Measurements from ENCODE around the gene TEX30. TPM values are rescaled to one million over a fixed set of nuclear protein-coding genes. Genes with fewer than 3 reads are reported as not detected.
"Not testable (repeated sequence)": the region's sequence is repeated elsewhere in the genome, so short reads cannot be mapped to it uniquely, and the experiment has no call there.

The TEX30 gene
- total RNA-seq, 2 experiments from 2014 or later: 30.3 to 32.9 TPM

DNA sequence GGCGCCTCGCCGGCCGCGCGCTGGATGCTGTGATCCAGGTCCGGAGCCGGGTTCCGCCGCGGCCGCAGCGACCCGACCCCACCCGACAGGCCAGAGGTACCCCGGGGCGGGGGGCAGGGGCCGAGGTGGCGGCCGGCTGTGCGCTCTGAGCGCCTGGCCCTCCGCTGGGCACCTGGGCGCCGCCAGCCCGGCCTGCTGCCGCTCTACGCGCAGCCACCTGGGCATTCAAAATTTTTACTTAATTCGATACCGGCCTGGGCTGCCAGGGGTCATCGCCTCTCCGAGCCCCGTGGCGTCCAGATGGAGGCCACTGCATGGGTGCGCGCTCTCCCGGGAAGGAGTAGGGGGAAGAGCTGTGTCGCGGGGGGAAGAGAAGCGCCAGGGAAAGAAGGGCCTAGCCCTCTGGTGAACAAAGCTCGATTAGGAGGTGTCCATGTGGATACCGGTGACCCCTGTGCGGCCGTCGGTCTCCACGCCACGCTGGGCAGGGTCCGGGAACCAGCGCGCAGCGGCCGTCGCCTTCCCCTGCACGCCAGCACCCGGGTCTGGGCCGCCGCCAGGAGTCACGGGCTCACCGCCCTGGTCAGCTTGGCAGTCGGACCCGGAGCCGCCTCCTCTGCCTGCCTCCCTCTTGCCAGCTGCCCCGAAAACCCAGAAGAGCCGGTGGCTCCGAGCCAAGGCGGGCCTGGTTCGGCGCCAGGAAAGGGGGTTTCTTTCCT, 26.0 kb upstream of the TEX30 start:
- no peaks in the 10 kb centered on the region for H3K9me3 Mint-ChIP-seq
- ChIA-PET CTCF (interaction anchor here (0.6 to 3.6 kb wide), 18 partner anchors 8 to 210 kb away, joined by 3 to 21 read pairs (median 4); partner anchors contain the start of genes ERCC5, TEX30 and TPP2), POLR2A (no interaction called here)
- peak overlapping the region; percentile 81 for H3K4me3 Mint-ChIP-seq
- peaks cover 5% of the 10 kb centered on the region for H3K27me3 Mint-ChIP-seq
- peak overlapping the region; percentile 87 for H3K27ac Mint-ChIP-seq
- DNase-seq: peak; percentile 10
- H3K36me3 Mint-ChIP-seq (ENCODE audit: low read depth): peaks cover 7% of the 10 kb centered on the region
- H3K4me1 Mint-ChIP-seq: peaks cover 39% of the 10 kb centered on the region

DNA sequence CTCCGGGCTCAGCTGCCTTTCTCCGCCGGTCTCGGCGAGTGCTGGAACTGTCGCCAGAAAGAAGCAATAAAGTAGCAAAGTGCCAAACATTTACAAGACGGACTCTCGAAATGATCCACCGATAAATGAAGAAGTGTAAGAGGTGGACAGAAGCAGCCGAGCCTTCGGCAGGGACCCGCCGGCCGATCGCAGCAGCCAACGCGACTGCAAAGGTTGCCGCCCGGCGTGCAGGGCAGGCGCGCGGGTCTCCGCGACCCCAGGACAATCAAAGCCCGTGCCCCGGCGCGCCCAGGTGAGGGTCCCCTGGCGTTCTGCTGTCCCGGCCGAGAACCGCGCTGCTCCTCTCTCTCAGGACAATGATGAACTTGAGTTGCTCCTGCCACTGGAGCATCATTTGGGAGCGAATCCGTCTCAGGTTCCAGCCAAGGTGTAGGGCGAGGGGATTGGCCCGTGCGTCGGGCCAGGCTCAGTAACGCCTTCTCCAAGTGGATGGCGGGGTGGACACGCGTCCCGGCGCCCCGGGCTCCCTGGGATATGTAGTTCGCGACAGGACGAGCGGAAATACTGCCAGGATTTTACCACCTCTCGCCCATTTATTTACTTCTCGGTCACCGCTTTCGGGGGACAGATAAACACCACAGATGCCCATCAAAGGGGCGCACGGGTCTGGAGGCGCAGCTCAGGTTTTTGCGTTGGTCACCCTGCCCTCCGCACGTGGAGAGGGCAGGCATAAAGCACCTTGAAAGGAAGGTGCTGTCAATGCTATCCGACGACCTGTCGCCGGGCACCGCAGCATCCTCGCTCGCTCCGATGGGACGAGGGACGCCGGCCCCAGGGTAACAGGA, 25.2 kb upstream of the TEX30 start, which contains the start of the genes BIVM and POGLUT2:
BIVM (plus strand) TSS at position 539 of the 845 bp plus-strand sequence. CDS start 8,149 bp downstream, outside the sequence.
POGLUT2 (minus strand) TSS at position 396 of the 845 bp plus-strand sequence; CDS start at position 90, 306 bp downstream.
- POLR2A ChIA-PET: no interaction called here
- peak; percentile 89 for DNase-seq
- H3K36me3 Mint-ChIP-seq (ENCODE audit: low read depth): peaks cover 6% of the 10 kb centered on the region
- H3K27ac Mint-ChIP-seq: peak within 1 kb of the TSS; percentile 87
- peaks cover 5% of the 10 kb centered on the region for H3K27me3 Mint-ChIP-seq
- H3K4me1 Mint-ChIP-seq: peaks cover 37% of the 10 kb centered on the region
- CTCF ChIA-PET: interaction anchor here (0.9 to 3.6 kb wide), 8 partner anchors 10 to 210 kb away, joined by 3 to 21 read pairs (median 4); partner anchors contain the start of gene TEX30
- H3K9me3 Mint-ChIP-seq: no peaks in the 10 kb centered on the region
- peak within 1 kb of the TSS; percentile 81 for H3K4me3 Mint-ChIP-seq

DNA sequence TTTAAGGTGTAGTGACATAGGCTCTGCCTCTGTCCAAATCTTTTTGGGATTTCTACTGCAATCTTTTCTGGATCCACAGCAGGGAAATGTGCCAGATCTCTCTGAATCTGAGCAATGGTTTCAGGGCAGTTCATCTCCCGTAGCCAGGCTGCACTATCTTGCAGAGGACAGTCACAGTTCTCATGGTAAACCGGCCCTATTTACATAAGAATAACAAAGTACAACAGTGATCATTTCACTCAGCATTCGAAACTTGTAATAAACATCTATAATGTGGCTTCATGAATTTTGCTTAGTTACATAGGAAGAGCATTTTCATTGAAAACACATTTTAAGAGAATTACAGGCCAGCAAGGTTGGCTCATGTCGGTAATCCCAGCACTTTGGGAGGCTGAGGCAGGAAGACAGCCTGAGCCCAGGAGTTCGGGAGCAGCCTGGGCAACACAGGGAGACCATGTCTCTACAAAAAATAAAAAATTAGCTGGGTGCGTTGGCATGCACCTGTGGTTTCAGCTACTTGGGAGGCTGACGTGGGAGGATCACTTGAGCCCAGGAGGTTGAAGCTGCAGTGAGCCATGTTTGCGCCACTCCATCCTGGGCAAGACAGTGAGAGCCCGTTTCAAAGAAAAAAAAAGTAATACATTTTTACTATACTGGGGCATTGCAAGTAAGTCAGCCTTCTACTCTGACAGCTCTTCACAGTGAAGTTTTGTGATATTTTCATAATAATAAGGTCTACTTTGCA, 20.2 kb upstream of the TEX30 start:
- ChIA-PET CTCF (interaction anchor here (0.6 to 0.9 kb wide), 2 partner anchors 10 to 22 kb away, joined by 3 read pairs; no protein-coding TSS in a partner anchor), POLR2A (no interaction called here)
- peaks cover 14% of the 10 kb centered on the region for H3K4me1 Mint-ChIP-seq
- H3K9me3 Mint-ChIP-seq: no peaks in the 10 kb centered on the region
- no peak overlapping the region for H3K27ac Mint-ChIP-seq
- H3K4me3 Mint-ChIP-seq: no peak overlapping the region
- peaks cover 18% of the 10 kb centered on the region for H3K36me3 Mint-ChIP-seq (ENCODE audit: low read depth)
- H3K27me3 Mint-ChIP-seq: peaks cover 5% of the 10 kb centered on the region
- DNase-seq: no peak

DNA sequence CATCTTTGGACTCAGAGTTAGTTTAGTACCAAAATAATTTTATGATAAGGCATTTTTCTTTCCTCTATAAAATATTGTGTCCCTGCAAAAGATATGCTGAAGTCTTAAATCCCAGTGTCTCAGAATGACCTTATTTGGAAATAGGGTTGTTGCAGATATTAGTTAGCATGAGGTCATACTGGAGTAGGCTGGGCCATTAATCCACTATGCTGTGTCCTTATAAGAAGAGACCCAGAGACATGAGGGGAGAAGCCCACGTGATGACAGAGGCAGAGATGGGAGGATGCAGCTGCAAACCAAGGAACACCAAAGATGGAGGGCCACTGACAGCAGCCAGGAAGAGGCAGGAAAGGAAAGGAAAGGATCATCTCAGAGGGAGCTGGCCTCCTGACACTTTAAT, 18.8 kb upstream of the TEX30 start:
- H3K27ac Mint-ChIP-seq: no peak overlapping the region
- DNase-seq: no peak
- H3K27me3 Mint-ChIP-seq: no peaks in the 10 kb centered on the region
- H3K36me3 Mint-ChIP-seq (ENCODE audit: low read depth): peaks cover 21% of the 10 kb centered on the region
- peaks cover 6% of the 10 kb centered on the region for H3K4me1 Mint-ChIP-seq
- no peak overlapping the region for H3K4me3 Mint-ChIP-seq
- ChIA-PET POLR2A (no interaction called here), CTCF (interaction anchor here (0.9 kb wide), 1 partner anchor 24 kb away, joined by 3 read pairs; no protein-coding TSS in a partner anchor)
- H3K9me3 Mint-ChIP-seq: no peaks in the 10 kb centered on the region

GRCh38 chr13:102788683-102789082, 15.1 kb upstream of the TEX30 start:
- H3K27ac Mint-ChIP-seq: no peak overlapping the region
- DNase-seq: no peak
- no peaks in the 10 kb centered on the region for H3K27me3 Mint-ChIP-seq
- ChIA-PET CTCF (interaction anchor here (1.1 to 2.0 kb wide), 5 partner anchors 9 to 193 kb away, joined by 3 to 5 read pairs (median 3); partner anchors contain the start of gene TPP2), POLR2A (no interaction called here)
- no peak overlapping the region for H3K4me3 Mint-ChIP-seq
- no peaks in the 10 kb centered on the region for H3K9me3 Mint-ChIP-seq
- H3K36me3 Mint-ChIP-seq (ENCODE audit: low read depth): peaks cover 22% of the 10 kb centered on the region
- H3K4me1 Mint-ChIP-seq: no peaks in the 10 kb centered on the region

DNA sequence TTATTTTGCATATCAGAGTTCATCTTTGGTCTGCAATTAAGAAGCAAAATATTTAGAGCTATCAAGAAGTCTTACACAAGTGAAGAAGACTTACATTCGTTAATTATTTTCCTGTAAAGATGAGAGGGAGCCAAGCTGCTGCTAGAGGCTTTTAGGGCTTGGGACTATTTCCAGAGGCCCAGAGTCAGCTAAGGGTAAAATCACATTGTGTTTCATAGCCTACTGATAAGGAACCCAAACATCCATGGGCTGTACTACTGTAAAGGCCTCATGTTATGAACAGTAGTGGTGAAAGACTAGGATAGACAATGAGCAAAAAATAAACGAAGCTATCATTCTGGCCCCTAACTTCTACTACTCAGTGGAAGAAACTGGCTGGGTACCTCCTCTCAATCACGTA, 10.9 kb upstream of the TEX30 start:
- peaks cover 19% of the 10 kb centered on the region for H3K4me1 Mint-ChIP-seq
- CTCF ChIA-PET: interaction anchor here (0.7 to 1.1 kb wide), 4 partner anchors 10 to 42 kb away, joined by 3 to 6 read pairs (median 4); partner anchors contain the start of gene TEX30

GRCh38 chr13:102781591-102781990, 8.0 kb upstream of the TEX30 start:
- Mint-ChIP-seq H3K9me3 (peaks cover 10% of the 10 kb centered on the region), H3K36me3 (ENCODE audit: low read depth) (peaks cover 26% of the 10 kb centered on the region), H3K4me1 (peaks cover 30% of the 10 kb centered on the region), H3K4me3 (no peak overlapping the region), H3K27ac (no peak overlapping the region), H3K27me3 (peaks cover under 1% of the 10 kb centered on the region)
- DNase-seq: no peak
- ChIA-PET POLR2A (no interaction called here), CTCF (interaction anchor here (0.9 kb wide), 1 partner anchor 18 kb away, joined by 3 read pairs; no protein-coding TSS in a partner anchor)

More for the DNA sequence above, 10.9 kb upstream of the TEX30 start:
- no peak for DNase-seq
- POLR2A ChIA-PET: interaction anchor here (0.6 kb wide), 1 partner anchor 20 kb away, joined by 3 read pairs; no protein-coding TSS in a partner anchor
- Mint-ChIP-seq H3K27ac (no peak overlapping the region), H3K27me3 (no peaks in the 10 kb centered on the region), H3K4me3 (no peak overlapping the region), H3K9me3 (peaks cover 10% of the 10 kb centered on the region), H3K36me3 (ENCODE audit: low read depth) (peaks cover 31% of the 10 kb centered on the region)

- H3K9me3 Mint-ChIP-seq, H3K4me3 Mint-ChIP-seq, DNase-seq, H3K27me3 Mint-ChIP-seq, POLR2A ChIA-PET: not testable (repeated sequence)
- H3K36me3 Mint-ChIP-seq (ENCODE audit: low read depth): peaks cover 26% of the 10 kb centered on the region
- peaks cover 35% of the 10 kb centered on the region for H3K4me1 Mint-ChIP-seq
- CTCF ChIA-PET: interaction anchor here (1.9 kb wide), 1 partner anchor 16 kb away, joined by 5 read pairs; no protein-coding TSS in a partner anchor
- peak overlapping the region; percentile 74 for H3K27ac Mint-ChIP-seq
Measured at GRCh38 chr13:102780656-102781055, 7.1 kb upstream of the TEX30 start.

DNA sequence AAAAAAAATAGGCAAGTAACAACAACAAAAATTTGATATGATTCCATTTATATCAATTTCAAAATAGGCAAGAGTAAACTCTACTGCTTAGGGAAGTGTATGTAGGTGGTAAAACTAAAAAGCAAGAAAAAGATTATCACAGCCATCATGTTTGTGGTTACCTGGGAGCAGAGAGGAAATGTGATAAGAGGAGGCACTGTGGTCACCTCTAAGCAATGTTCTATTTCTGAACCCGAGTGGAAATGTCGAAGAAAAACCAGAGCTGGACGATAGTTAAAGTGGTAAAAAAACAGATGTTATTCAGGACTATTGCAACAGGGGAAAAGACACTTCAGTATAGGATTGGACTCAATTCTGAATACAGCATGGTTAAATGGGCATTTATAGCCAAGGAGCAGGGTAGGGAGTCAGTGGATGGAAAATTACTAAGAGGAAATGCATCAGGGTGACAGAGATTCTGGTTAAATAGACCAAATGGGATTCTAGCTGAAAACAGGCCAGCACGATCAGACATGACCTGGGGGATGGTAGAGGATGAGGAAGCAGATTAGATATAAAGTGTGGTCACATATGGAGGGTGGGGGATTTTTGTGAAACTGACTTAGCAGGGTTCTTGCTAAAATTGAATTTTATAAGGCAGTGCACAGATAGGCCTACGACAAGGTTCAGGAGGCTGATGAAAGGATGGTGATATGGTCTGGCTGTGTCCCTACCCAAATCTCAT, 6.0 kb upstream of the TEX30 start:
- POLR2A ChIA-PET: no interaction called here
- DNase-seq: peak; percentile 29
- peaks cover 41% of the 10 kb centered on the region for H3K4me1 Mint-ChIP-seq

GRCh38 chr13:102777736-102778135, 4.2 kb upstream of the TEX30 start:
- Mint-ChIP-seq H3K4me3 (no peak overlapping the region), H3K4me1 (peaks cover 51% of the 10 kb centered on the region), H3K36me3 (ENCODE audit: low read depth) (peaks cover 19% of the 10 kb centered on the region), H3K9me3 (peaks cover 10% of the 10 kb centered on the region), H3K27me3 (peaks cover 2% of the 10 kb centered on the region), H3K27ac (no peak overlapping the region)
- CTCF ChIA-PET: no interaction called here
- POLR2A ChIA-PET: no interaction called here
- no peak for DNase-seq

More for the DNA sequence above, 6.0 kb upstream of the TEX30 start:
- peaks cover 10% of the 10 kb centered on the region for H3K9me3 Mint-ChIP-seq
- H3K4me3 Mint-ChIP-seq: peak overlapping the region; percentile 61
- peaks cover 24% of the 10 kb centered on the region for H3K36me3 Mint-ChIP-seq (ENCODE audit: low read depth)
- peaks cover 2% of the 10 kb centered on the region for H3K27me3 Mint-ChIP-seq
- H3K27ac Mint-ChIP-seq: peak overlapping the region; percentile 95
- CTCF ChIA-PET: interaction anchor here (1.2 to 1.9 kb wide), 2 partner anchors 10 to 17 kb away, joined by 3 to 5 read pairs; no protein-coding TSS in a partner anchor

- Mint-ChIP-seq H3K36me3 (ENCODE audit: low read depth) (peaks cover 14% of the 10 kb centered on the region), H3K4me3 (no peak overlapping the region), H3K27ac (no peak overlapping the region), H3K9me3 (peaks cover 5% of the 10 kb centered on the region), H3K27me3 (peaks cover 2% of the 10 kb centered on the region), H3K4me1 (peaks cover 65% of the 10 kb centered on the region)
- ChIA-PET CTCF (no interaction called here), POLR2A (no interaction called here)
- no peak for DNase-seq
Measured at GRCh38 chr13:102776271-102776670, 2.7 kb upstream of the TEX30 start.
